Hepatocyte (in vitro differentiated cells): Measurements from ENCODE around the gene FLT1. TPM values are rescaled to one million over a fixed set of nuclear protein-coding genes. Genes with fewer than 3 reads are reported as not detected.

Experiments
- DNase-seq: peaks from one replicate; pipeline ENCODE4 v3.0.0-alpha.2; 2016; ENCODE audit warnings: low spot score
- H2AFZ ChIP-seq: fragments of 200-600 bp; sonication (generic); 2 replicates; pipeline ENCODE4 v1.6.0; 2016; ENCODE audit warnings: antibody characterized with exemption, mild to moderate bottlenecking
- H3K27ac ChIP-seq: fragments of 200-600 bp; sonication (generic); 2 replicates; pipeline ENCODE4 v1.5.1; 2016; ENCODE audit warnings: mild to moderate bottlenecking
- H3K27me3 ChIP-seq: fragments of 200-600 bp; sonication (generic); 2 replicates; pipeline ENCODE4 v1.6.1; 2016
- H3K36me3 ChIP-seq: fragments of 200-600 bp; sonication (generic); replicated peaks from 2 replicates; pipeline ENCODE4 v1.5.1; 2016; ENCODE audit warnings: low read depth; ENCODE audit not compliant: insufficient read depth
- H3K4me1 ChIP-seq: fragments of 200-600 bp; sonication (generic); 2 replicates; pipeline ENCODE4 v1.5.1; 2016; ENCODE audit warnings: mild to moderate bottlenecking, moderate library complexity; ENCODE audit not compliant: insufficient read depth
- H3K4me2 ChIP-seq: fragments of 200-600 bp; sonication (generic); 2 replicates; pipeline ENCODE4 v1.6.0; 2016
- H3K4me3 ChIP-seq: fragments of 200-600 bp; sonication (generic); 2 replicates; pipeline ENCODE4 v1.5.1; 2016; ENCODE audit warnings: mild to moderate bottlenecking
- H3K79me2 ChIP-seq: fragments of 200-600 bp; sonication (generic); 2 replicates; pipeline ENCODE4 v1.6.0; 2017; ENCODE audit warnings: mild to moderate bottlenecking
- H3K9me2 ChIP-seq: fragments of 200-600 bp; sonication (generic); replicated peaks from 2 replicates; pipeline ENCODE4 v1.6.0; 2017; ENCODE audit warnings: mild to moderate bottlenecking; ENCODE audit not compliant: insufficient read depth
- H3K9me3 ChIP-seq: fragments of 200-600 bp; sonication (generic); 2 replicates; pipeline ENCODE4 v1.5.1; 2016; ENCODE audit warnings: low read depth, mild to moderate bottlenecking
- H4K20me1 ChIP-seq: fragments of 200-600 bp; sonication (generic); 2 replicates; pipeline ENCODE4 v1.6.0; 2016; ENCODE audit warnings: mild to moderate bottlenecking; ENCODE audit not compliant: insufficient read depth, poor library complexity, severe bottlenecking
- EZH2 ChIP-seq: fragments of 200-600 bp; sonication (generic); IDR thresholded peaks from 2 replicates; pipeline ENCODE4 v1.6.1; 2016; ENCODE audit warnings: antibody characterized with exemption, mild to moderate bottlenecking, borderline replicate concordance
- EZH2phosphoT487 ChIP-seq: fragments of 200-600 bp; sonication (generic); IDR thresholded peaks from one replicate; pipeline ENCODE4 v1.6.1; 2018; ENCODE audit warnings: antibody characterized with exemption, mild to moderate bottlenecking, low read depth, moderate library complexity; ENCODE audit not compliant: unreplicated experiment, severe bottlenecking
- WGBS: methylation state at CpG from one replicate; pipeline ENCODE4 v1.1.6; 2016; ENCODE audit warnings: low lambda C conversion rate; ENCODE audit errors: missing lambda C conversion rate; 5-methylcytosine and 5-hydroxymethylcytosine counted together
- polyA plus RNA-seq: library from polyadenylated mRNA; unstranded; fragments of >200 nt; fragmentation: Nextera tagmentation; extraction: Ambion mirVana; gene quantifications from 2 replicates; pipeline ENCODE4 v1.2.1, GENCODE V29; 2016
- total RNA-seq: library from RNA; depleted of rRNA; stranded (reverse); fragments of >200 nt; gene quantifications from 2 replicates; pipeline ENCODE4 v1.2.3, GENCODE V29; 2014
- TF ChIP-seq, protein P1 (sequence below): fragments of 200-600 bp; sonication (generic); IDR thresholded peaks from 2 replicates; pipeline ENCODE4 v1.5.1; 2016; ENCODE audit warnings: antibody characterized with exemption, mild to moderate bottlenecking; ENCODE audit not compliant: poor library complexity

FLT1 gene
- total and polyA plus RNA-seq, 2 experiments from 2014 or later: 30.4 to 40.1 TPM

DNA sequence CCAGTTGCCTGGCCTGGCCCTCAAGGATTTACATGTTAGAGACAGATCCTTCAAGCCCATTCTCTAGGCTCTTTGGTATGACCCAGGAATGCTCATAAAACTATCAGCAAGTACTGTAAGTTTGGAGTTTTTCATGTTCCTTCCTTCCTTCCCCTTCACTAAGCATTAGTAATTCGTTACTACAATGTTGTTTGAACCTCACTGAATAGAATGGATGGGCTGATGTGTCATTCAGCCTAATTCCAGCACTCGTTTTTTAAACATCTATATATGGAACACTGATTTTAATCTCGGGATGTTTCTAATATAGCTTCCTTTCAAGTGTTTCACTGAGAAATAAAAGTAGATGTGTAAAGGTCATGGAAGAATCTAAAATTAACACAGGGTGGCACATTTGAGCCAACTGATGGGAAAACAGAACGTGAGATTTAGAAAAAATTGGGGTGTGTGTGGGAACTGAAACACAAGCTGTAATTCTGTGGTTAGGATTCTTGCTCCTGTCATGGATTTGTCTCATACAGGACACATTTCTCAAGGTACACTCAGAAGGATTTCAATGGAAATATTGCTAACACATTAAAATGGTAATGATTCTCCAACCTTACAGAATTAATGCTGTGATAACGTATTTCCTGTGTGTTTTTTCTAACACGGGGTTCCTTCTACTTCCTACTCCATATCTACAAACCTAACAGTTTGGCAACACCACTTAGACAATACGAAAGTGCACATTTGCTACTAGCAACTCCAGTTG, 93.4 kb downstream of the FLT1 start:
- H3K9me2 ChIP-seq: no peaks in the 10 kb centered on the region
- no peaks in the 10 kb centered on the region for H3K27me3 ChIP-seq
- no peaks in the 10 kb centered on the region for H3K36me3 ChIP-seq
- no peak overlapping the region for H3K4me3 ChIP-seq
- no peak for TF ChIP-seq EZH2phosphoT487
- no peak for TF ChIP-seq EZH2
- TF ChIP-seq, protein P1, sequence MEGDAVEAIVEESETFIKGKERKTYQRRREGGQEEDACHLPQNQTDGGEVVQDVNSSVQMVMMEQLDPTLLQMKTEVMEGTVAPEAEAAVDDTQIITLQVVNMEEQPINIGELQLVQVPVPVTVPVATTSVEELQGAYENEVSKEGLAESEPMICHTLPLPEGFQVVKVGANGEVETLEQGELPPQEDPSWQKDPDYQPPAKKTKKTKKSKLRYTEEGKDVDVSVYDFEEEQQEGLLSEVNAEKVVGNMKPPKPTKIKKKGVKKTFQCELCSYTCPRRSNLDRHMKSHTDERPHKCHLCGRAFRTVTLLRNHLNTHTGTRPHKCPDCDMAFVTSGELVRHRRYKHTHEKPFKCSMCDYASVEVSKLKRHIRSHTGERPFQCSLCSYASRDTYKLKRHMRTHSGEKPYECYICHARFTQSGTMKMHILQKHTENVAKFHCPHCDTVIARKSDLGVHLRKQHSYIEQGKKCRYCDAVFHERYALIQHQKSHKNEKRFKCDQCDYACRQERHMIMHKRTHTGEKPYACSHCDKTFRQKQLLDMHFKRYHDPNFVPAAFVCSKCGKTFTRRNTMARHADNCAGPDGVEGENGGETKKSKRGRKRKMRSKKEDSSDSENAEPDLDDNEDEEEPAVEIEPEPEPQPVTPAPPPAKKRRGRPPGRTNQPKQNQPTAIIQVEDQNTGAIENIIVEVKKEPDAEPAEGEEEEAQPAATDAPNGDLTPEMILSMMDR: no peak
- H3K4me1 ChIP-seq: no peaks in the 10 kb centered on the region
- no peaks in the 10 kb centered on the region for H4K20me1 ChIP-seq
- no peak for DNase-seq
- no peaks in the 10 kb centered on the region for H3K79me2 ChIP-seq
- WGBS: 65% methylated on average over 7 of the region's 7 CpGs
- no peaks in the 10 kb centered on the region for H3K9me3 ChIP-seq
- no peak overlapping the region for H3K27ac ChIP-seq
- H3K4me2 ChIP-seq: no peak overlapping the region
- H2AFZ ChIP-seq: no peak overlapping the region

DNA sequence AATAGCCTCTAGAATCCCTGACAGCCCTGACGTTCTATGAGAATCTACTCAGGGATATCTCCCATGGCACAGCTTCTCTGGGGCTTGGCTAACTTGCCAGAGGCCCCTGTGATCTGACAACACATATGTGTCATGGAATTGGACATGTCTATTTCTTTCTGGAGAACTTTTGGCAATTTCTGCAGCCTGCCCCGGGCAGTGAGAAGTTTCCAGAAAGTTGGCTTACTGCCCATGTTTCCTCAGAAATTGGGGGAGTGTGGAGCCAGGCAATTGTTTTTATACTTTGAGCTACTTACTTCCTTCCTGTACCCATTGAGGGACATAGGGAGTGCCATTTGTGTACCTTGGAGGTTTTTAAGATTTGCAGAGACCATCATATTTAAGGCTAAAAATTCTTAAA, 98.9 kb downstream of the FLT1 start:
- Histone ChIP-seq H3K4me1 (no peaks in the 10 kb centered on the region), H3K79me2 (no peaks in the 10 kb centered on the region), H3K9me3 (no peaks in the 10 kb centered on the region), H3K9me2 (no peaks in the 10 kb centered on the region), H3K36me3 (no peaks in the 10 kb centered on the region), H3K27ac (no peak overlapping the region), H2AFZ (no peak overlapping the region), H3K4me2 (no peak overlapping the region), H3K27me3 (no peaks in the 10 kb centered on the region), H3K4me3 (no peak overlapping the region), H4K20me1 (no peaks in the 10 kb centered on the region)
- DNase-seq: no peak
- WGBS: 68% methylated on average over 2 of the region's 2 CpGs
- TF ChIP-seq EZH2phosphoT487: no peak
- no peak for TF ChIP-seq EZH2
- TF ChIP-seq, protein P1: no peak

DNA sequence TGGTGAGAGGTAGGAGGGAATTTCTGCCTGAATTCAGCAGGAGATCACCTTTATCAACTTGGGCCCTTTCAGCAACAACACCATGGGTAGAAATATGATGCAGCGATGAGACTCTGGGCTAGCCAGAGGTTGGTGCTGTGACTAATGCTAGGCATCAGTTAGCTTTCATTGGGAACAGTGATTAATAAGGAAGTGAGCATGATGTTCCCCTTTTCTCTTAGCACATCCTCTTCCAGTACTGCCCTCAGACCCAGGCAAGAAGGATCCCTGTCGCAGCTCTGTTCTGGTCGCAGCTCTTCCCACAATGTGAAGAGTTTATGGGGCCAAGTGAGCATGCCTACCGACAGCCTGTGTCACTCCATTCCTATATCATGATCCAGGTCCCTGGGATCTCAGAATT, 100.5 kb downstream of the FLT1 start:
- no peaks in the 10 kb centered on the region for H3K9me3 ChIP-seq
- no peak for TF ChIP-seq EZH2
- TF ChIP-seq EZH2phosphoT487: no peak
- TF ChIP-seq, protein P1: no peak
- no peaks in the 10 kb centered on the region for H3K36me3 ChIP-seq
- WGBS: 89% methylated on average over 4 of the region's 4 CpGs
- no peaks in the 10 kb centered on the region for H4K20me1 ChIP-seq
- H3K4me1 ChIP-seq: no peaks in the 10 kb centered on the region
- no peak overlapping the region for H3K4me3 ChIP-seq
- H3K9me2 ChIP-seq: no peaks in the 10 kb centered on the region
- no peak for DNase-seq
- H3K4me2 ChIP-seq: no peak overlapping the region
- H3K27me3 ChIP-seq: no peaks in the 10 kb centered on the region
- H3K79me2 ChIP-seq: no peaks in the 10 kb centered on the region
- H2AFZ ChIP-seq: no peak overlapping the region
- no peak overlapping the region for H3K27ac ChIP-seq
